ENCODE data around the gene FOSL2.

FOSL2 gene

GRCh38 chr2:28351621-28352020 is 41.0 kb upstream of the FOSL2 start:
- no peak overlapping the region for H3K4me3 ChIP-seq (ENCODE audit: low read length)
- DNase-seq (ENCODE audit: low read depth): no peak
- TF ChIP-seq CTCF (conservative IDR thresholded peaks at IDR 0.05; ENCODE audit: low read length): no peak

GRCh38 chr2:28352104-28352503 is 40.6 kb upstream of the FOSL2 start:
- no peak for TF ChIP-seq CTCF (conservative IDR thresholded peaks at IDR 0.05; ENCODE audit: low read length)
- H3K4me3 ChIP-seq (ENCODE audit: low read length): no peak overlapping the region

GRCh38 chr2:28352610-28353195 is 40.0 kb upstream of the FOSL2 start:
- no peak overlapping the region for H3K4me3 ChIP-seq (ENCODE audit: low read length)
- DNase-seq (ENCODE audit: low read depth): no peak
- no peak for TF ChIP-seq CTCF (conservative IDR thresholded peaks at IDR 0.05; ENCODE audit: low read length)

More at GRCh38 chr2:28352104-28352503, 40.6 kb upstream of the FOSL2 start:
- DNase-seq (ENCODE audit: low read depth): no peak

GRCh38 chr2:28354920-28355520 is 37.6 kb upstream of the FOSL2 start:
- H3K4me3 ChIP-seq (ENCODE audit: low read length): no peak overlapping the region
- DNase-seq (ENCODE audit: low read depth): no peak
- TF ChIP-seq CTCF (conservative IDR thresholded peaks at IDR 0.05; ENCODE audit: low read length): no peak

- no peak for TF ChIP-seq CTCF (conservative IDR thresholded peaks at IDR 0.05; ENCODE audit: low read length)
- no peak overlapping the region for H3K4me3 ChIP-seq (ENCODE audit: low read length)
- DNase-seq (ENCODE audit: low read depth): no peak
Observed at GRCh38 chr2:28355521-28356094, 37.0 kb upstream of the FOSL2 start.

GRCh38 chr2:28356095-28356911 is 36.4 kb upstream of the FOSL2 start:
- H3K4me3 ChIP-seq (ENCODE audit: low read length): no peak overlapping the region
- DNase-seq (ENCODE audit: low read depth): peak; percentile 92

More at GRCh38 chr2:28356095-28356911, 36.4 kb upstream of the FOSL2 start:
- TF ChIP-seq CTCF (conservative IDR thresholded peaks at IDR 0.05; ENCODE audit: low read length): no peak
